HL-60/S4 treated with phorbol 12-myristate 13-acetate at 8.2 ng/mL for 4 days and 3 days (cell line): ENCODE results near the gene KLHDC7B.

Experiments used
- in situ Hi-C: fragments of 300-500 bp; cut with MboI; formaldehyde crosslinking; loops from 2 replicates; pipeline ENCODE4 v1.15.0; 2022; ENCODE audit warnings: low sequenced_read_pairs

Gene KLHDC7B

GRCh38 chr22:50571264-50572175 is 25.8 kb downstream of the KLHDC7B start:
- in situ Hi-C loops: no loop called here

- in situ Hi-C loops: no loop called here
These were observed 27.3 kb downstream of the KLHDC7B start for GRCh38 chr22:50572965-50573364.

GRCh38 chr22:50573491-50574382 is 28.0 kb downstream of the KLHDC7B start:
- in situ Hi-C loops: no loop called here

GRCh38 chr22:50574383-50574755 is 28.7 kb downstream of the KLHDC7B start:
- in situ Hi-C loops: no loop called here

GRCh38 chr22:50575426-50575941 is 29.8 kb downstream of the KLHDC7B start:
- in situ Hi-C loops: no loop called here

- in situ Hi-C loops: no loop called here
These were observed 30.4 kb downstream of the KLHDC7B start for GRCh38 chr22:50576070-50576469.

GRCh38 chr22:50576806-50577696 is 31.4 kb downstream of the KLHDC7B start:
- in situ Hi-C loops: no loop called here

- in situ Hi-C loops: no loop called here
These were observed 31.9 kb downstream of the KLHDC7B start for GRCh38 chr22:50577697-50577986.

GRCh38 chr22:50577987-50578775 is 32.5 kb downstream of the KLHDC7B start, which contains the start of gene CPT1B:
Gene CPT1B, minus strand, starts transcription at chr22:50578427. Its CDS starts 512 bp downstream, at chr22:50577915.
- in situ Hi-C loops: no loop called here

GRCh38 chr22:50578776-50579310 is 33.1 kb downstream of the KLHDC7B start:
- in situ Hi-C loops: no loop called here

GRCh38 chr22:50579752-50580151 is 34.1 kb downstream of the KLHDC7B start:
- in situ Hi-C loops: no loop called here

GRCh38 chr22:50581031-50581949 is 35.6 kb downstream of the KLHDC7B start:
- in situ Hi-C loops: no loop called here

GRCh38 chr22:50581950-50582492 is 36.3 kb downstream of the KLHDC7B start:
- in situ Hi-C loops: no loop called here

- in situ Hi-C loops: no loop called here
These were observed 37.0 kb downstream of the KLHDC7B start, which contains the start of gene CHKB for GRCh38 chr22:50582493-50583293. Gene CHKB, minus strand, starts transcription at chr22:50582849. Its CDS starts 68 bp downstream, at chr22:50582781.

- in situ Hi-C loops: no loop called here
These were observed 37.7 kb downstream of the KLHDC7B start for GRCh38 chr22:50583294-50583861.

- in situ Hi-C loops: no loop called here
These were observed 38.7 kb downstream of the KLHDC7B start for GRCh38 chr22:50584106-50585096.
